Right renal cortex interstitium (tissue), 3 donors: ENCODE measurements around the gene EBF4. TPM values are rescaled to one million over a fixed set of nuclear protein-coding genes. Genes with fewer than 3 reads are reported as not detected.
"Not testable (repeated sequence)": the region's sequence is repeated elsewhere in the genome, so short reads cannot be mapped to it uniquely, and the experiment has no call there.

ENCODE experiments used
- DNase-seq, 3 donors: peaks; one replicate each; pipeline ENCODE4 v3.0.0-alpha.2; 2013; ENCODE audit warnings: low read depth in 3 of 3, low spot score in 2 of 3
- polyA plus RNA-seq, 3 donors: library from polyadenylated mRNA; unstranded; fragments of 120-200 nt; gene quantifications; one replicate each; pipeline ENCODE4 v1.2.1, GENCODE V29; 2013; ENCODE audit not compliant: insufficient read length in 3 of 3

The EBF4 gene
- polyA plus RNA-seq, 3 donors, result 22.8 to 27.1 (median 25.7) TPM

GRCh38 chr20:2754424-2754823 is 61.8 kb downstream of the EBF4 start:
- DNase-seq, result no peak

- no peak for DNase-seq
Observed at GRCh38 chr20:2755451-2756055, 63.0 kb downstream of the EBF4 start.

DNA sequence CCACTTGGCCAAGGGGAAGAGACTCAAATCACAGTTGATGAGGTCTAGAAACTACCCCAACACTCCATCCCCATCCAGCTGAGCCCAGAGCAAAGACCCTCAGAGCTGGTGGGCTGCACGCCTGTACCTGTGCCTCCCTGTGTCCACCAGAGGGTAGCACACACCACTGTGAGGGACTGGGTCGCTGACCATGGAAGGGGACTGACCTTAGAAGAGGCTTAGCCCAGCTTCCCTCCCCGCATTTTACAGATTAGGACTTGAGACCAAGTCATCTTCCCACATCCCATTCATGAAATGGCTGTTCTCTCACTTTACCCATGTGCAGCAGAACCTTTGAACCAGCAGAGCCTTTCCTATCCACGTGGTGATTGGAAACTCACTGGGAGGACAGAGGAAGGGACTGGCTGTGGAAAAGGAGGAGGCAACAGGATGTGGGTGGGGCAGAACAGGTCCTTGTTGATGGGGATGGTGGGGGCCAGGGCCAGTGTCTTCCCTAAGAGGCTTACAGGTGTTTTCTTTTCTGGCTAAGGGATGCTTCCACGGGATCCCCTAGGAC is 63.6 kb downstream of the EBF4 start:
- DNase-seq, result no peak

DNA sequence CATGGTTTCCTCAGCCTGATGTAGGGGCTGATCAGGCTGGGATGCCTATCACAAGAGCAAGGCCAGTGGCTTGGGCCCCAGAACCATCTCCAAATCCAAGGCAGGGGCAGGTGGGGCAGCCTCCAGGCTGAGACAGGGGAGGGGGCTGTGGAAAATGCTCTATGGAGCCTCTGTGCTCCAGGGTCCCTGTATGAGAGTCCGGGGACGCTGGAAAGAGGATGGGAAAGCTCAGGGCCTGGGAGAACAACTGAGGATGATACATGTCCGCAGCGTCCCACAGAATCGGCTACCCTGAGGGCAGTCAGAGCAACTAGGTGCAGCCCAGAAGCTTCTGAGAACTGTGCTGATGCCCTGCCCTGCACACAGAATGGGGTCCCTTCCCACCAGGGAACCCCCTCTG is 64.4 kb downstream of the EBF4 start:
- no peak for DNase-seq

- DNase-seq, result no peak
Observed at GRCh38 chr20:2757969-2758368, 65.4 kb downstream of the EBF4 start.

DNA sequence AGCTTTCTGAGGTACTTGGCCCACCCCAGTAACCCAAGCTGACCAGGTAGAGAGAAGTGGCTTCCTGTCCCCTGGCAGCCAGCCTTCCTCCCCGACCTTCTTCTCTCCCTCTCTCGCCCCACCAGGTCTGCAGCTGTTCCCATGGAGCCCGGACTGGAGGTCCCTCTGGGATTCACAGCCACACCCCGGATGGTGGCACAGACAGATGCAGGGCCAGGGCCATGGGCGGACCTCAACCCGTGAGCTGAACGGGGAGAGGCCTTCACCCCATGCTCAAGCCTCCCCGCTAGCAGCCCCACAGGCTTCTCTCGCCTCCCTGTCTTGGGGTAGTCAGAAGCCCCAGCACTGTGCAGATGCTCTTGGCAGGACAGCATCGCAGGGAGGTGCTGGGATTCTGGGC is 66.6 kb downstream of the EBF4 start:
- no peak for DNase-seq

DNA sequence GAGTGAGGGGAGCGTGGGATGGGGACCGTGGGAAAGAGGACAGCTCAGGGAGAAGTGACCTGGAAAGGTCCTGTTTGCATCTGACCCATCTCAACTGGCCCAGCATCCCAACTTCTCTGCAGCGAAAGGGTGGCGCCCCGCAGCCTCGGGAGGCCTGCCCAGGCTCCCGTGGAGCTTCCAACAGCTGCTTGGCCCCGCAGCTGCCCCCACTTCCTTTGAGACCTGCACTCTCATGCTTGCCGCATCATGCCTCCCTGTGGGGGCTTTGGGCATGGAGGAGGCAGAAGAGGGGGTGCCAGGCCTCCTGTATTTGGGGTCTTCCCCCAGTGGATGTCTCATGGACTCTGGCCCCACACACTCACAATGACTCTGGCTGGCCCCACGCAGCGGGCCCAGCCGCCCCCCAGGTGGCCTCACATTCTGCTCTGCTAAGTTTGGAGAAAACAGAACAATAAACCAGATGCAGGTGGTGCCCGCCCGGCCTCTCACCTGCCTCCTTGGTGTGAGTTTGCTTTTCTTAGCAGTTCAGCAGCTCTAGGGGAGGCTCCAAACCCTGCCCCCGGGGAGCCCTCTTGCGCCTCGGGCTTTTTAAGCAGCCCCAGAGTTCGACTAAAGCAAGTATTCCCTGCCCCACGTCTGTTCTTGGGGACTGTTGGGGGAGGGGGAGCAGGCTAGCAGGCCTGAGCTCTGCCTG is 67.2 kb downstream of the EBF4 start:
- DNase-seq, result no peak

- DNase-seq, result no peak
Observed at GRCh38 chr20:2760297-2760951, 67.8 kb downstream of the EBF4 start.

GRCh38 chr20:2760952-2761305 is 68.3 kb downstream of the EBF4 start:
- DNase-seq, result no peak

DNA sequence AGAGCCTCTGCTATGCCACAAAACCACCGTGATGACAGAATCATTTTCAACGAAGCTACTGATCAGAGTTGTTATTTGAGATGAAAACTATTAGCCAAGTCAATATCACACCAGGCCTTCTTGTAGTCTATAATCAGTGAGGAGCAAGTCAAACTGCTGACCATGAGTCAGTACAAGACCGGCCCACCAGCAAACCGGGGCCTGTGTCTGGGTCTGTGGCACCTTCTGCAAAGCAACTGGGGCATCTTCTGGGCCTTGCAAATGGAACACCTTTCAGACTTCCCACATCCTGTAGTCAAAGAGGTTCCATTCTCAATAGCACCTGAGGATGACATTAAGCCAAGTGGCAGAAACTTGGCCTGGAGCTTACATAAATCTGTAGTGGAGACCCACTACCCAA is 69.3 kb downstream of the EBF4 start:
- DNase-seq, result no peak

- no peak for DNase-seq
Observed at GRCh38 chr20:2762578-2763131, 70.1 kb downstream of the EBF4 start.

GRCh38 chr20:2763186-2763585 is 70.6 kb downstream of the EBF4 start:
- DNase-seq, result no peak

DNA sequence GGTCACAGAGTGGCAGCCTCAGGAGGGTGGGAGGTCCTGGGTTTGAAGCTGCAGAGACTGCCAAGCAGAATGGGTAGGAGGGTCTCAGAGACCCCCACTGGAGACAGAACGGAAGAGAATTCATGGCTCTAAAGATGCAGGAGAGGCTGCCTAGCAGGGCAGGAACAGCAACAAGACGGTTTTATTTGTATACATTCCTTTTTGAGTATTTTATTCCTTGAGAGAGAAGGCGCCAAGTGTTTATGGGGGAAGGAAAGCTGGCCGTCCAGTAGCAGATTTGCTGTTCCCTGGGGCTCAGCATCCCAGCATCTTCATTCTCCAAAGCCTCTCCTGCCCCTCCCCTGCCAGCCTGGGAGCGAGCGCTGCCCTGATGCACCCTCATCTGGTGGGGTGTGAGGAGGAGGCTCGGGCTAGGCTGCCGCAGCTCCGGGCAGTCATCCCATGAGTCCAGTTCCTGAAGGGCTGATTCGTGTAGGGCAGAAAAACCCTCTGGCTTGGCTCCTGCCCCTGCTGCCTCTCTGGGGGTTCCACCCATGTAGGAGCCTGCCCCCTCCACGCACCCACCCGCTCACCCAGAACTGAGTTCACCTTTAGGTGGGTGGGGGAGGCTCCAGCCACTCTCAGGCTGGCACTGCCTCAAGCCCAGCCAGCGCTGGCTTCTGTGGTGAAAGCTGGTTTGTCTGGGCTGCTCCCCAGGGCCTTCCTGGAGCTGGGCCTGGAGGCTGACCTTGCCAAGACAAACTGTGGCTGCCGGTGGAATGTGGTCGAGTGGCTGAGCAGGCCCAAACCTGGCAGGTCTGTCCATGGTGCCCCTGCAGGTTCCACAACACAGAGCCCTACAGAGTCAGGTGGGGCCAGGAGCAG is 75.4 kb downstream of the EBF4 start:
- DNase-seq, result no peak

DNA sequence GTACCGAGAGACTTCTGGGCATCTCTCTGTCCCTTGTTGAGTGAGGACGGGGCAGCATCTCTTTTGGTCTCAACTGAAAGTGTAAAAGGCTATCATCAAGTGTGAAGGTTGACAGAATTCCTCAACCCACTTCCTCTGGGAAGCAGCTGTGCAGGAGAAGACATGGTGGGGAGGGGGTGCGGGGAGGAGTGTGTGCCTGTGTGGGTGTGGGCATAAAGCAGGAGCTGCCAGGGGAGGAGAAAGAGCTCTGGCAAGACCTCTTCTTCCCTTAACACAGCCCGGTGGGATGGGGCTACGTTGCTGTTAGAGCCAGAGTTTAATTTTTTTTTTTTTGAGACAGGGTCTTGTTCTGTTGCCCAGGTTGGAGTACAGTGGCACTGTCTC is 76.0 kb downstream of the EBF4 start:
- DNase-seq, result no peak

DNA sequence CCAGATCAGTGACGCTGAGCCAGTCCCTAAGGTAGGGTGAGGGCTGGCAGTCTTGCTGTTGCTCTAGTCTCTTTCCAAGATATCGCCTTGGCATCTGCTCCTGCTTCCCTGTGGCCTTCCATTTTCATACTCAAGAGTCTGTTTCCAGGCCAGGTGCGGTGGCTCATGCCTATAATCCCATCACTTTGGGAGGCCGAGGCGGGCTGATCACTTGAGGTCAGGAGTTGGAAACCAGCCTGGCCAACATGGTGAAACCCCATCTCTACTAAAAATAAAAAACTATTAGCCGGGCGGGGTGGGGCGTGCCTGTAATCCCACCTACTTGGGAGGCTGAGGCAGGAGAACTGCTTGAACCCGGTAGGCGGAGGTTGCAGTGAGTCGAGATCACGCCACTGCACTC is 77.5 kb downstream of the EBF4 start:
- not testable (repeated sequence) for DNase-seq

DNA sequence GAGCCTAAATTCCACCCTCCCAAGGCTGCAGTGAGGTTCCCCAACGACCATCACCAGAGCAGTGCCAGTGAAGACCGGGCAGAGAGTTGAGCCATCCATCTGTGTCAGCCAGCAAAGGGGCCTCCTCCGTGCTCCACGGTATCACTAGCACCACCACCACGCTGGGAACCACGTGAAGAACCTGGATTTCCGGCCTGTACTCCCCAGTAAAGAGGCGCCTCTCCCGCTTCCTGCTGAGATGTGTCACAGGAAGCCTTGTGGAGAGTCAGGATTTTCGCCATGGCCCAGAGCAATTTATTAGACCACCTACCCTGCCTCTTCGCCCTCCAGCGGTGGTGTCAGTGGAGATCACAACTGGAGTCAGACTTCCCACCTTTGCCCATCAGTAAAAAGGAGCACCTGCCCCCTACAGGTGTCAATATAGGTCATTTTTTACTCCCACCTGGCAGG is 79.1 kb downstream of the EBF4 start:
- DNase-seq, result no peak

DNA sequence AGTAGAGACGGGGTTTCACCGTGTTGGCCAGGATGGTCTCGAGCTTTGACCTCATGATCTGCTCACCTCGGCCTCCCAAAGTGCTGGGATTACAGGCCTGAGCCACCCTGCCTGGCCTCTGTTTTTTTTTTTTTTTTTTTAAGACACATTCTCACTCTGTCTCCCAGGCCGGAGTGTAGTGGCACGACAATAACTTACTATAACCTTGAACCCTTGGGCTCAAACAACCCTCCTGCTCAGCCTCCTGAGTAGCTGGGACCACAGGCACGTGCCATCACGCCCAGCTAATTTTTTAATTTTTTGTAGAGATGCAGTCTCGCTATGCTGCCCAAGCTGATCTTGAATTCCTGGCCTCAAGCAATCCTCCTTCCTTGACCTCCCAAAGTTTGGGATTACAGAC is 81.2 kb downstream of the EBF4 start:
- DNase-seq, result no peak

GRCh38 chr20:2775139-2775538 is 82.6 kb downstream of the EBF4 start:
- DNase-seq, result no peak

DNA sequence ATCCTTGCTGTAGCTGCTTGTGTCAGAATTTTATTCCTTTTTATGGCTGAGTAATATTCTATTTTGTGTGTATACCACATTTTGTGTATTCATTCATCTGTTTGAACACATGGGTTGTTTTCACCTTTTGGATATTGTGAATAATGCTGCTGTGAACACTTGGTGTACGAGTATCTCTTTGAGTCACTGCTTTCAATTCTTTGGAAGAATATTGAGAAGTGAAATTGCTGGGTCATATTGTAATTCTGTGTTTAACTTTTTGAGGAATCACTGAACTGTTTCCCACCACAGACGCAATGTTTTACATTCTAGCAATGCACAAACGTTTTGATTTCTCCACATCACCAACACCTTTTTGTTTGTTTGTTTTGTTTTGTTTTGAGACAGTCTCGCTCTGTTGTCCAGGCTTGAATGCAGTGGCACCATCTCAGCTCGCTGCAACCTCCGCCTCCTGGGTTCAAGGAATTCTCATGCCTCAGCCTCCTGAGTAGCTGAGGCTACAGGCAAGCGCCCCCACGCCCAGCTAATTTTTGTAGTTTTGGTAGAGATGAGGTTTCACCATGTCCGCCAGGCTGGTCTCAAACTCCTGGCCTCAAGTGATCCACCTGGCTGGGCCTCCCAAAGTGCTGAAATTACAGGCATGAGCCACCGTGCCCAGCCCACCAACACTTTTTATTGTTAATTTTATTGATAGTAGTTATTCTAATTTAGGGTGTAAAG is 86.2 kb downstream of the EBF4 start:
- no peak for DNase-seq

- DNase-seq, result no peak
Observed at GRCh38 chr20:2780948-2781347, 88.4 kb downstream of the EBF4 start.
